Endothelial cell of umbilical vein (primary cell): ENCODE results near the gene MEI4. TPM values are rescaled to one million over a fixed set of nuclear protein-coding genes. Genes with fewer than 3 reads are reported as not detected.

Experiments used
- BruUV-seq: library from RNA; stranded (reverse); fragments of 400-500 nt; replicated peaks from 2 replicates; lab custom pipeline; 2021; lab: Mats Ljungman, UMichigan
- CTCF ChIA-PET: fragments of 300-600, 350-600 bp; sonication (Branson Sonifier 250); formaldehyde crosslinking; loops from one replicate; lab custom pipeline; 2021; ENCODE audit warnings: antibody characterized with exemption, inconsistent platforms; lab: Charles Lee
- POLR2A ChIA-PET: fragments of 300-600, 350-600 bp; sonication (Branson Sonifier 250); formaldehyde crosslinking; loops from one replicate; lab custom pipeline; 2021; ENCODE audit warnings: antibody characterized with exemption, inconsistent platforms; lab: Charles Lee
- DNase-seq: peaks from one replicate; pipeline ENCODE4 v3.0.0-alpha.2; 2011; ENCODE audit warnings: low read depth, low spot score
- FAIRE-seq: peaks from 2 replicates; lab custom pipeline; 2011; peaks lifted over from hg19 to GRCh38; lab: Jason Lieb, UNC
- H2AFZ ChIP-seq: 2 replicates; pipeline ENCODE4 v1.6.0; 2012; ENCODE audit warnings: low read depth, low read length, control low read depth, inconsistent platforms
- H3K27ac ChIP-seq: 2 replicates; pipeline ENCODE4 v1.5.1; 2011; ENCODE audit warnings: low read depth, mild to moderate bottlenecking, control low read depth, low read length, moderate library complexity; ENCODE audit not compliant: insufficient read depth
- H3K27me3 ChIP-seq, 2 experiments: 2 replicates each; pipeline versions ENCODE4 v1.6.0 to v1.6.1; 2011; ENCODE audit warnings: low read length in 2 of 2, mixed read lengths in 1 of 2; ENCODE audit not compliant: control insufficient read depth in 2 of 2, insufficient read depth in 2 of 2
- H3K36me3 ChIP-seq, 2 experiments: 2 replicates in 1 of 2; 3 replicates in 1 of 2; pipeline ENCODE4 v1.5.1; 2011; ENCODE audit warnings: low read length in 2 of 2, mild to moderate bottlenecking in 1 of 2, moderate library complexity in 1 of 2; ENCODE audit not compliant: control insufficient read depth in 2 of 2, insufficient read depth in 2 of 2; ENCODE audit errors: extremely low read depth in 1 of 2
- H3K4me1 ChIP-seq: 3 replicates; pipeline ENCODE4 v1.5.1; 2011; ENCODE audit warnings: mild to moderate bottlenecking, low read length; ENCODE audit not compliant: control insufficient read depth, insufficient read depth; ENCODE audit errors: extremely low read depth
- H3K4me2 ChIP-seq: 2 replicates; pipeline ENCODE4 v1.6.1; 2011; ENCODE audit warnings: low read length, control low read depth, mixed read lengths; ENCODE audit not compliant: insufficient read depth
- H3K4me3 ChIP-seq, 3 experiments: fragments of 200-600 bp in 1 of 3; sonication (generic), shearing (Covaris generic) in 1 of 3; replicated peaks in 1 of 3; 2 replicates each; pipeline ENCODE4 v1.5.1; 2011 to 2016; ENCODE audit warnings: control low read depth in 3 of 3, low read length in 3 of 3, mild to moderate bottlenecking in 2 of 3, inconsistent platforms in 1 of 3, low read depth in 1 of 3, moderate library complexity in 1 of 3; ENCODE audit not compliant: insufficient read depth in 1 of 3
- H3K79me2 ChIP-seq: 2 replicates; pipeline ENCODE4 v1.6.0; 2012; ENCODE audit warnings: low read length, inconsistent platforms; ENCODE audit not compliant: control insufficient read depth, insufficient read depth
- H3K9ac ChIP-seq: replicated peaks from 2 replicates; pipeline ENCODE3; 2011; ENCODE audit warnings: low read length, control low read depth; ENCODE audit not compliant: insufficient read depth; ENCODE audit errors: extremely low read depth
- H3K9me1 ChIP-seq: replicated peaks from 3 replicates; pipeline ENCODE4 v1.6.0; 2011; ENCODE audit warnings: mild to moderate bottlenecking, low read length; ENCODE audit not compliant: control insufficient read depth, insufficient read depth; ENCODE audit errors: extremely low read depth
- H3K9me3 ChIP-seq: replicated peaks from 2 replicates; pipeline ENCODE4 v1.5.1; 2012; ENCODE audit warnings: low read length, inconsistent platforms; ENCODE audit not compliant: control insufficient read depth, insufficient read depth
- H4K20me1 ChIP-seq: replicated peaks from 2 replicates; pipeline ENCODE3; 2011; ENCODE audit warnings: mild to moderate bottlenecking, low read length; ENCODE audit not compliant: control insufficient read depth, insufficient read depth; ENCODE audit errors: extremely low read depth
- EZH2 ChIP-seq: IDR thresholded peaks from 2 replicates; pipeline ENCODE4 v1.6.1; 2012; ENCODE audit warnings: borderline replicate concordance, low read depth, mild to moderate bottlenecking, moderate library complexity, low read length, inconsistent platforms; ENCODE audit not compliant: severe bottlenecking
- FOS ChIP-seq: IDR thresholded peaks from 2 replicates; pipeline ENCODE4 v1.6.1; 2011; ENCODE audit warnings: mild to moderate bottlenecking, low read length, moderate library complexity, borderline replicate concordance; ENCODE audit not compliant: insufficient read depth
- GATA2 ChIP-seq: IDR thresholded peaks from 2 replicates; pipeline ENCODE4 v1.7.0; 2011; ENCODE audit warnings: low read depth, mild to moderate bottlenecking, moderate library complexity, mixed read lengths, low read length; ENCODE audit not compliant: insufficient read length, insufficient read depth
- JUN ChIP-seq: IDR thresholded peaks from 2 replicates; pipeline ENCODE4 v1.6.1; 2011; ENCODE audit warnings: borderline replicate concordance, low read depth; ENCODE audit not compliant: insufficient read length, insufficient read depth
- MYC ChIP-seq: IDR thresholded peaks from one replicate; pipeline ENCODE4 v1.6.1; 2011; ENCODE audit warnings: mild to moderate bottlenecking, low read depth, low read length
- POLR2A ChIP-seq: IDR thresholded peaks from 2 replicates; pipeline ENCODE4 v1.6.1; 2012; ENCODE audit warnings: low read depth, mild to moderate bottlenecking, control low read depth, low read length
- POLR2AphosphoS5 ChIP-seq: IDR thresholded peaks from 2 replicates; pipeline ENCODE4 v1.6.1; 2012; ENCODE audit warnings: low read depth, mild to moderate bottlenecking, control low read depth, low read length, moderate library complexity; ENCODE audit not compliant: insufficient read depth
- dilution Hi-C: fragments of 300-500 bp; cut with MboI; formaldehyde crosslinking; loops from one replicate; pipeline ENCODE4 v1.15.0; 2019; ENCODE audit warnings: low sequenced_read_pairs; ENCODE audit not compliant: extremely low pct_ligation_motif_present
- intact Hi-C: fragments of 100-400 bp; cut with micrococcal nuclease; formaldehyde crosslinking; loops from one replicate; pipeline ENCODE4 v1.10.0; 2022
- polyA plus RNA-seq, 4 experiments: library from polyadenylated mRNA; depleted of rRNA in 3 of 4; stranded (reverse) in 3 of 4; unstranded in 1 of 4; fragments of >200 nt; gene quantifications; 2 replicates each; pipeline versions ENCODE4 v1.2.1 to v1.2.3, GENCODE V29; 2011 to 2012; ENCODE audit warnings: missing spikeins in 1 of 4
- total RNA-seq: library from RNA; stranded (reverse); gene quantifications from 2 replicates; pipeline ENCODE4 v1.2.3, GENCODE V29; 2021
- TF ChIP-seq, protein P1 (sequence below): IDR thresholded peaks from 2 replicates; pipeline ENCODE4 v1.6.1; 2011; ENCODE audit not compliant: insufficient read depth, insufficient read length
- TF ChIP-seq, protein P2 (sequence below), 2 donors: IDR thresholded peaks; 1 replicate in 1 of 2; 2 replicates in 1 of 2; pipeline ENCODE4 v1.5.1; 2011; ENCODE audit warnings: low read length in 2 of 2, mild to moderate bottlenecking in 2 of 2, moderate library complexity in 2 of 2, control low read depth in 1 of 2, inconsistent platforms in 1 of 2, low read depth in 1 of 2; ENCODE audit not compliant: insufficient read depth in 1 of 2; ENCODE audit errors: extremely low read depth in 1 of 2

MEI4 gene
- total and polyA plus RNA-seq, 2 donors (not counting 3 experiments of a cell fraction or from before 2014, with no cell fraction given): not detected

DNA sequence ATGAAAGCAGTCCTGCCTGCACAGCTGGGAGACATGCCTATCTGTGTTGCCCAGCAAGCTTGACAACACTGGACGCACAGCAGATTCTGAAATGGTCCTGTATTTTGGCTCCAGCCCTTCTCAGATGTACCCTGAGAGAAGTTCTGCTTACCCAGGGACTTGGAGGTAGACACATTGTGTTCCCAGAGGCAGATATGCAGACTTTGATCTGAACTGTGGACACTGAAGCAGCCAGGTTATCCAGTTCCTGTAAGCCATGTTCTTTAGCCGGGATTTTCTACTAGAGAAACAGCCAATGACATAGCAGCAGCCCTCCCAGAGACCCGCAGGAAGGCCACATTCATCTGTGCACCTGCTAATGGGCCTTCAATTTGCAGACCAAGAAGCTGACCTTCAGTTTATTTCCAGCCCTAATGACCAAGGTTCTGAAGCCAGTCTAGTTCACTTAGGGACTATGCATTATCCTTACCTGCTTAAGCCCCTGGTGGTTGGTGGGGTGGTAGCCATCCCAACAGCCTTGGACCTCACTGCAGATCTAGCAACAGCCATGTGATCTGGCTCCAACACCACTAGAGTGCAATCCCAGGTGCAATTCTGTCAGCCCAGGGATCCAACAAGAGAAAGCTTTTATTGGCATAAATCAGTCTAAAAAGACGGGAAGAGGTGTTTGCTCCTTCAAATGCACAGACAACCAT is 134.2 kb downstream of the MEI4 start:
- Histone ChIP-seq H3K4me3 (no peak overlapping the region), H3K36me3 (no peaks in the 10 kb centered on the region), H2AFZ (no peak overlapping the region), H3K27ac (no peak overlapping the region), H3K9me1 (no peaks in the 10 kb centered on the region), H3K4me2 (no peak overlapping the region), H3K4me1 (no peaks in the 10 kb centered on the region), H3K79me2 (no peaks in the 10 kb centered on the region), H4K20me1 (no peaks in the 10 kb centered on the region), H3K9ac (no peak overlapping the region), H3K27me3 (no peaks in the 10 kb centered on the region), H3K9me3 (no peaks in the 10 kb centered on the region)
- no peak for FAIRE-seq
- ChIA-PET CTCF (interaction anchor here (1.5 kb wide), 1 partner anchor 22 kb away, joined by 4 read pairs; no protein-coding TSS in a partner anchor), POLR2A (no interaction called here)
- intact Hi-C loops (no loop called here), dilution Hi-C loops (no loop called here)
- no TSS peak for BruUV-seq
- TF ChIP-seq EZH2 (no peak), JUN (no peak), POLR2A (no peak), FOS (no peak), MYC (no peak), GATA2 (no peak), POLR2AphosphoS5 (no peak)
- TF ChIP-seq, protein P1, sequence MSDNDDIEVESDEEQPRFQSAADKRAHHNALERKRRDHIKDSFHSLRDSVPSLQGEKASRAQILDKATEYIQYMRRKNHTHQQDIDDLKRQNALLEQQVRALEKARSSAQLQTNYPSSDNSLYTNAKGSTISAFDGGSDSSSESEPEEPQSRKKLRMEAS: no peak
- TF ChIP-seq, protein P2, sequence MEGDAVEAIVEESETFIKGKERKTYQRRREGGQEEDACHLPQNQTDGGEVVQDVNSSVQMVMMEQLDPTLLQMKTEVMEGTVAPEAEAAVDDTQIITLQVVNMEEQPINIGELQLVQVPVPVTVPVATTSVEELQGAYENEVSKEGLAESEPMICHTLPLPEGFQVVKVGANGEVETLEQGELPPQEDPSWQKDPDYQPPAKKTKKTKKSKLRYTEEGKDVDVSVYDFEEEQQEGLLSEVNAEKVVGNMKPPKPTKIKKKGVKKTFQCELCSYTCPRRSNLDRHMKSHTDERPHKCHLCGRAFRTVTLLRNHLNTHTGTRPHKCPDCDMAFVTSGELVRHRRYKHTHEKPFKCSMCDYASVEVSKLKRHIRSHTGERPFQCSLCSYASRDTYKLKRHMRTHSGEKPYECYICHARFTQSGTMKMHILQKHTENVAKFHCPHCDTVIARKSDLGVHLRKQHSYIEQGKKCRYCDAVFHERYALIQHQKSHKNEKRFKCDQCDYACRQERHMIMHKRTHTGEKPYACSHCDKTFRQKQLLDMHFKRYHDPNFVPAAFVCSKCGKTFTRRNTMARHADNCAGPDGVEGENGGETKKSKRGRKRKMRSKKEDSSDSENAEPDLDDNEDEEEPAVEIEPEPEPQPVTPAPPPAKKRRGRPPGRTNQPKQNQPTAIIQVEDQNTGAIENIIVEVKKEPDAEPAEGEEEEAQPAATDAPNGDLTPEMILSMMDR (IDR thresholded peaks at IDR 0.05; ENCODE audit: extremely low read depth in 1 of 2, insufficient read depth in 1 of 2, low read depth in 1 of 2, low read length in 2 of 2): no peak
- DNase-seq: no peak
